Ovary (tissue), 3 donors: ENCODE measurements around the gene ZNF853.

ENCODE experiments used
- EP300 ChIP-seq: sonication (generic); formaldehyde crosslinking; IDR thresholded peaks from one replicate; pipeline ENCODE4 v1.6.1; 2017; ENCODE audit warnings: antibody characterized with exemption
- POLR2A ChIP-seq: fragments of 450-650 bp; IDR thresholded peaks from one replicate; pipeline ENCODE4 v1.6.1; 2017; ENCODE audit warnings: antibody characterized with exemption, mild to moderate bottlenecking, moderate library complexity
- TF ChIP-seq, protein P1 (sequence below), 3 donors: fragments of 450-650 bp in 2 of 3; fragments of 200-600 bp in 1 of 3; IDR thresholded peaks; one replicate each; pipeline versions ENCODE4 v1.5.1 to v1.8.0; 2016 to 2022; ENCODE audit warnings: antibody characterized with exemption in 3 of 3, mild to moderate bottlenecking in 1 of 3
- donor health status: DM: no; HTN: no; CAD: no.

DNA sequence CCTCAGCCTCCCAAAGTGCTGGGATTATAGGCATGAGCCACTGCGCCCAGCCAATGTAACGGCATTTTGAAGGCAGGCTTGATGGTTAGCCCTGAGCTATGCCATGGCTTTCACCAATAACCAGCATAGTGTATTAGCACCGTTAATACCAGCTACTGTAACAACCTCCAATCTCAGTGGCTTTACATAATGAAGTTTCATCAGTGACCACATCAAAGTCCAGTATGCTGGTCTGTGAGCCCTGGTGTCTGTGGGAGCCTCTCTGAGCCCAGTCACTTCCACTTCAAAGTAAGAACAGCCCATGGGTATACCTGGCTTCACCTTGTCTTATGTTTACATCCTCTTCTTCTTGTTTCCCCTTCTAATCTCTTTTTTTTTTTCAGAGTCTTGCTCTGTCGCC, 49.8 kb upstream of the ZNF853 start:
- TF ChIP-seq POLR2A (no peak), EP300 (no peak)
- TF ChIP-seq, protein P1, sequence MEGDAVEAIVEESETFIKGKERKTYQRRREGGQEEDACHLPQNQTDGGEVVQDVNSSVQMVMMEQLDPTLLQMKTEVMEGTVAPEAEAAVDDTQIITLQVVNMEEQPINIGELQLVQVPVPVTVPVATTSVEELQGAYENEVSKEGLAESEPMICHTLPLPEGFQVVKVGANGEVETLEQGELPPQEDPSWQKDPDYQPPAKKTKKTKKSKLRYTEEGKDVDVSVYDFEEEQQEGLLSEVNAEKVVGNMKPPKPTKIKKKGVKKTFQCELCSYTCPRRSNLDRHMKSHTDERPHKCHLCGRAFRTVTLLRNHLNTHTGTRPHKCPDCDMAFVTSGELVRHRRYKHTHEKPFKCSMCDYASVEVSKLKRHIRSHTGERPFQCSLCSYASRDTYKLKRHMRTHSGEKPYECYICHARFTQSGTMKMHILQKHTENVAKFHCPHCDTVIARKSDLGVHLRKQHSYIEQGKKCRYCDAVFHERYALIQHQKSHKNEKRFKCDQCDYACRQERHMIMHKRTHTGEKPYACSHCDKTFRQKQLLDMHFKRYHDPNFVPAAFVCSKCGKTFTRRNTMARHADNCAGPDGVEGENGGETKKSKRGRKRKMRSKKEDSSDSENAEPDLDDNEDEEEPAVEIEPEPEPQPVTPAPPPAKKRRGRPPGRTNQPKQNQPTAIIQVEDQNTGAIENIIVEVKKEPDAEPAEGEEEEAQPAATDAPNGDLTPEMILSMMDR (IDR thresholded peaks at IDR 0.05) = no peak
